GM23338 (cell line): Measurements from ENCODE around the gene GREB1L.

Experiments used
- CREB1 ChIP-seq: fragments of 250-450 bp; sonication (Bioruptor Pico); IDR thresholded peaks from 2 replicates; pipeline ENCODE4 v1.5.0; 2020; ENCODE audit warnings: low read depth, mild to moderate bottlenecking, moderate library complexity
- CTCF ChIP-seq, 2 experiments: fragments of 200-600 bp in 1 of 2; sonication (generic) in 1 of 2; conservative IDR thresholded peaks; 2 replicates each; pipeline versions ENCODE4 v1.5.1 to v1.6.1; 2016 to 2017; ENCODE audit warnings: antibody characterized with exemption in 2 of 2, low read depth in 2 of 2, mild to moderate bottlenecking in 2 of 2, moderate library complexity in 1 of 2
- ETS1 ChIP-seq: IDR thresholded peaks from 2 replicates; pipeline ENCODE4 v1.6.1; 2016; ENCODE audit warnings: antibody characterized with exemption
- EZH2 ChIP-seq: fragments of 200-600 bp; sonication (generic); IDR thresholded peaks from one replicate; pipeline ENCODE4 v1.8.0; 2017; ENCODE audit warnings: antibody characterized with exemption, mild to moderate bottlenecking, low read depth; ENCODE audit not compliant: unreplicated experiment
- EZH2phosphoT487 ChIP-seq: fragments of 200-600 bp; sonication (generic); IDR thresholded peaks from one replicate; pipeline ENCODE4 v1.8.1; 2018; ENCODE audit warnings: antibody characterized with exemption; ENCODE audit not compliant: unreplicated experiment
- JUNB ChIP-seq: IDR thresholded peaks from one replicate; pipeline ENCODE4 v1.6.1; 2016; ENCODE audit warnings: antibody characterized with exemption; ENCODE audit not compliant: unreplicated experiment
- NANOG ChIP-seq: IDR thresholded peaks from 2 replicates; pipeline ENCODE4 v1.6.1; 2016; ENCODE audit warnings: antibody characterized with exemption, borderline replicate concordance
- POLR2AphosphoS5 ChIP-seq: IDR thresholded peaks from 2 replicates; pipeline ENCODE4 v1.6.1; 2016; ENCODE audit warnings: antibody characterized with exemption, low read depth
- REST ChIP-seq: IDR thresholded peaks from one replicate; pipeline ENCODE4 v1.6.1; 2018; ENCODE audit warnings: antibody characterized with exemption; ENCODE audit not compliant: unreplicated experiment
- STAT1 ChIP-seq: IDR thresholded peaks from one replicate; pipeline ENCODE4 v1.6.1; 2016; ENCODE audit warnings: antibody characterized with exemption; ENCODE audit not compliant: unreplicated experiment
- ZNF114 ChIP-seq: fragments of 250-450 bp; sonication (Bioruptor Pico); IDR thresholded peaks from 2 replicates; pipeline ENCODE4 v1.5.0; 2020; ENCODE audit warnings: mild to moderate bottlenecking, moderate library complexity
- ZNF331 ChIP-seq: fragments of 250-450 bp; sonication (Bioruptor Pico); IDR thresholded peaks from 2 replicates; pipeline ENCODE4 v1.5.0; 2020; ENCODE audit warnings: low read depth, mild to moderate bottlenecking, moderate library complexity
- TF ChIP-seq, protein P1 (sequence below): fragments of 250-450 bp; sonication (Bioruptor Pico); IDR thresholded peaks from 2 replicates; pipeline ENCODE4 v1.5.0; 2020; ENCODE audit warnings: mild to moderate bottlenecking, moderate library complexity

DNA sequence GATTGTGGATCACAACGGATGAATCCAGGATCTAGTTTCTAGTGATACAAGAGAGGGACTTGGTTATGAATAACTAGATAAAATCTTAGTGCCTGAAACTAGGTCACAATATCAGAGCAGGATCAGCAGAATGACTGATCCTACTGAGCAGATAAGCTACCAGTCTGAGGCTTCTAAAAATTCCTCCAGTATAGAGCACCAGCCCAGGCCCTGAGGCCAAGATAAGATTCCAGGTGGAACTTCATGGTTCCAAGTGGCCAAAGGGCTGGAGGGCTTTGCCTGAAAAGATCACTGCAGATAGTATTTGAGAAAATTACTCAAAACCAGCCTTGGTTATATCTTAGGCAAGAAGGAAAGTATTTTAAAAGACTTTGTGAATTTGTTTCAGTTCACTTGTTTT lies 162.4 kb downstream of the GREB1L start:
- TF ChIP-seq CTCF (conservative IDR thresholded peaks at IDR 0.05; ENCODE audit: low read depth in 2 of 2) (no peak), EZH2 (no peak), POLR2AphosphoS5 (no peak), REST (no peak), CREB1 (CRISPR knock-in tag) (no peak), JUNB (no peak), EZH2phosphoT487 (no peak), STAT1 (no peak), ETS1 (no peak), ZNF331 (CRISPR knock-in tag) (no peak), ZNF114 (CRISPR knock-in tag) (no peak), NANOG (no peak)
- TF ChIP-seq, protein P1, sequence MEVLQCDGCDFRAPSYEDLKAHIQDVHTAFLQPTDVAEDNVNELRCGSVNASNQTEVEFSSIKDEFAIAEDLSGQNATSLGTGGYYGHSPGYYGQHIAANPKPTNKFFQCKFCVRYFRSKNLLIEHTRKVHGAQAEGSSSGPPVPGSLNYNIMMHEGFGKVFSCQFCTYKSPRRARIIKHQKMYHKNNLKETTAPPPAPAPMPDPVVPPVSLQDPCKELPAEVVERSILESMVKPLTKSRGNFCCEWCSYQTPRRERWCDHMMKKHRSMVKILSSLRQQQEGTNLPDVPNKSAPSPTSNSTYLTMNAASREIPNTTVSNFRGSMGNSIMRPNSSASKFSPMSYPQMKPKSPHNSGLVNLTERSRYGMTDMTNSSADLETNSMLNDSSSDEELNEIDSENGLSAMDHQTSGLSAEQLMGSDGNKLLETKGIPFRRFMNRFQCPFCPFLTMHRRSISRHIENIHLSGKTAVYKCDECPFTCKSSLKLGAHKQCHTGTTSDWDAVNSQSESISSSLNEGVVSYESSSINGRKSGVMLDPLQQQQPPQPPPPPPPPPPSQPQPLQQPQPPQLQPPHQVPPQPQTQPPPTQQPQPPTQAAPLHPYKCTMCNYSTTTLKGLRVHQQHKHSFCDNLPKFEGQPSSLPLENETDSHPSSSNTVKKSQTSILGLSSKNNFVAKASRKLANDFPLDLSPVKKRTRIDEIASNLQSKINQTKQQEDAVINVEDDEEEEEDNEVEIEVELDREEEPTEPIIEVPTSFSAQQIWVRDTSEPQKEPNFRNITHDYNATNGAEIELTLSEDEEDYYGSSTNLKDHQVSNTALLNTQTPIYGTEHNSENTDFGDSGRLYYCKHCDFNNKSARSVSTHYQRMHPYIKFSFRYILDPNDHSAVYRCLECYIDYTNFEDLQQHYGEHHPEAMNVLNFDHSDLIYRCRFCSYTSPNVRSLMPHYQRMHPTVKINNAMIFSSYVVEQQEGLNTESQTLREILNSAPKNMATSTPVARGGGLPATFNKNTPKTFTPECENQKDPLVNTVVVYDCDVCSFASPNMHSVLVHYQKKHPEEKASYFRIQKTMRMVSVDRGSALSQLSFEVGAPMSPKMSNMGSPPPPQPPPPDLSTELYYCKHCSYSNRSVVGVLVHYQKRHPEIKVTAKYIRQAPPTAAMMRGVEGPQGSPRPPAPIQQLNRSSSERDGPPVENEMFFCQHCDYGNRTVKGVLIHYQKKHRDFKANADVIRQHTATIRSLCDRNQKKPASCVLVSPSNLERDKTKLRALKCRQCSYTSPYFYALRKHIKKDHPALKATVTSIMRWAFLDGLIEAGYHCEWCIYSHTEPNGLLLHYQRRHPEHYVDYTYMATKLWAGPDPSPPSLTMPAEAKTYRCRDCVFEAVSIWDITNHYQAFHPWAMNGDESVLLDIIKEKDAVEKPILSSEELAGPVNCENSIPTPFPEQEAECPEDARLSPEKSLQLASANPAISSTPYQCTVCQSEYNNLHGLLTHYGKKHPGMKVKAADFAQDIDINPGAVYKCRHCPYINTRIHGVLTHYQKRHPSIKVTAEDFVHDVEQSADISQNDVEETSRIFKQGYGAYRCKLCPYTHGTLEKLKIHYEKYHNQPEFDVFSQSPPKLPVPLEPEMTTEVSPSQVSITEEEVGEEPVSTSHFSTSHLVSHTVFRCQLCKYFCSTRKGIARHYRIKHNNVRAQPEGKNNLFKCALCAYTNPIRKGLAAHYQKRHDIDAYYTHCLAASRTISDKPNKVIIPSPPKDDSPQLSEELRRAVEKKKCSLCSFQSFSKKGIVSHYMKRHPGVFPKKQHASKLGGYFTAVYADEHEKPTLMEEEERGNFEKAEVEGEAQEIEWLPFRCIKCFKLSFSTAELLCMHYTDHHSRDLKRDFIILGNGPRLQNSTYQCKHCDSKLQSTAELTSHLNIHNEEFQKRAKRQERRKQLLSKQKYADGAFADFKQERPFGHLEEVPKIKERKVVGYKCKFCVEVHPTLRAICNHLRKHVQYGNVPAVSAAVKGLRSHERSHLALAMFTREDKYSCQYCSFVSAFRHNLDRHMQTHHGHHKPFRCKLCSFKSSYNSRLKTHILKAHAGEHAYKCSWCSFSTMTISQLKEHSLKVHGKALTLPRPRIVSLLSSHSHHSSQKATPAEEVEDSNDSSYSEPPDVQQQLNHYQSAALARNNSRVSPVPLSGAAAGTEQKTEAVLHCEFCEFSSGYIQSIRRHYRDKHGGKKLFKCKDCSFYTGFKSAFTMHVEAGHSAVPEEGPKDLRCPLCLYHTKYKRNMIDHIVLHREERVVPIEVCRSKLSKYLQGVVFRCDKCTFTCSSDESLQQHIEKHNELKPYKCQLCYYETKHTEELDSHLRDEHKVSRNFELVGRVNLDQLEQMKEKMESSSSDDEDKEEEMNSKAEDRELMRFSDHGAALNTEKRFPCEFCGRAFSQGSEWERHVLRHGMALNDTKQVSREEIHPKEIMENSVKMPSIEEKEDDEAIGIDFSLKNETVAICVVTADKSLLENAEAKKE (CRISPR knock-in tag) = no peak
